ENCODE data around the gene CHGA.

GRCh38 chr14:92927349-92928257 is 4.7 kb downstream of the CHGA start:
- no peak for TF ChIP-seq CTCF (IDR thresholded peaks at IDR 0.05)
- TF ChIP-seq POLR2A (IDR thresholded peaks at IDR 0.05): no peak
